DND-41 (cell line): Measurements from ENCODE around the gene CCDC3.

Experiments used
- ATAC-seq: fragments of 200-7000 bp; cut with Tn5 transposase; 3 replicates; pipeline ENCODE4 v1.9.1; 2021; ENCODE audit warnings: low read depth; ENCODE audit not compliant: insufficient read depth
- DNase-seq: peaks from one replicate; pipeline ENCODE4 v3.0.0-alpha.2; 2020
- H2AFZ ChIP-seq: 2 replicates; pipeline ENCODE4 v1.6.0; 2012; ENCODE audit warnings: low read depth, low read length
- H3K27ac ChIP-seq: 2 replicates; pipeline ENCODE4 v1.5.1; 2012; ENCODE audit warnings: low read length, inconsistent platforms
- H3K27me3 ChIP-seq: fragments of 200-600 bp; sonication (generic); 2 replicates; pipeline ENCODE4 v1.6.0; 2012; ENCODE audit warnings: low read length, mild to moderate bottlenecking, inconsistent platforms; ENCODE audit not compliant: insufficient read depth, poor library complexity
- H3K36me3 ChIP-seq: 2 replicates; pipeline ENCODE4 v1.5.1; 2012; ENCODE audit warnings: low read length, inconsistent platforms; ENCODE audit not compliant: insufficient read depth
- H3K4me1 ChIP-seq: 2 replicates; pipeline ENCODE4 v1.5.1; 2012; ENCODE audit warnings: mild to moderate bottlenecking, low read length; ENCODE audit not compliant: insufficient read depth
- H3K4me2 ChIP-seq: 2 replicates; pipeline ENCODE4 v1.6.0; 2012; ENCODE audit warnings: mild to moderate bottlenecking, moderate library complexity, low read length, inconsistent platforms; ENCODE audit not compliant: insufficient read depth
- H3K4me3 ChIP-seq, 2 experiments: fragments of 200-600 bp in 1 of 2; shearing (Covaris generic) in 1 of 2; 2 replicates each; pipeline ENCODE4 v1.5.1; 2012 to 2016; ENCODE audit warnings: inconsistent platforms in 2 of 2, low read length in 2 of 2, mild to moderate bottlenecking in 2 of 2, low read depth in 1 of 2, moderate library complexity in 1 of 2
- H3K79me2 ChIP-seq: 2 replicates; pipeline ENCODE4 v1.6.0; 2012; ENCODE audit warnings: low read length, inconsistent platforms; ENCODE audit not compliant: insufficient read depth
- H3K9ac ChIP-seq: 2 replicates; pipeline ENCODE4 v1.6.0; 2012; ENCODE audit warnings: low read depth, mild to moderate bottlenecking, inconsistent platforms, low read length, moderate library complexity
- H3K9me3 ChIP-seq: 2 replicates; pipeline ENCODE4 v1.5.1; 2012; ENCODE audit warnings: low read length, moderate library complexity, mild to moderate bottlenecking, inconsistent platforms; ENCODE audit not compliant: insufficient read depth, severe bottlenecking
- H4K20me1 ChIP-seq: 2 replicates; pipeline ENCODE4 v1.6.0; 2012; ENCODE audit warnings: low read length; ENCODE audit not compliant: insufficient read depth
- EZH2 ChIP-seq: IDR thresholded peaks from 3 replicates; pipeline ENCODE4 v1.6.1; 2012; ENCODE audit warnings: borderline replicate concordance, low read depth, mild to moderate bottlenecking, moderate library complexity, low read length, inconsistent platforms; ENCODE audit not compliant: severe bottlenecking
- TF ChIP-seq, protein P1 (sequence below): IDR thresholded peaks from 2 replicates; pipeline ENCODE4 v1.5.1; 2012; ENCODE audit warnings: borderline replicate concordance, low read length, moderate library complexity, mild to moderate bottlenecking; ENCODE audit not compliant: poor library complexity, severe bottlenecking; ENCODE audit errors: extremely low read depth

The CCDC3 gene

DNA sequence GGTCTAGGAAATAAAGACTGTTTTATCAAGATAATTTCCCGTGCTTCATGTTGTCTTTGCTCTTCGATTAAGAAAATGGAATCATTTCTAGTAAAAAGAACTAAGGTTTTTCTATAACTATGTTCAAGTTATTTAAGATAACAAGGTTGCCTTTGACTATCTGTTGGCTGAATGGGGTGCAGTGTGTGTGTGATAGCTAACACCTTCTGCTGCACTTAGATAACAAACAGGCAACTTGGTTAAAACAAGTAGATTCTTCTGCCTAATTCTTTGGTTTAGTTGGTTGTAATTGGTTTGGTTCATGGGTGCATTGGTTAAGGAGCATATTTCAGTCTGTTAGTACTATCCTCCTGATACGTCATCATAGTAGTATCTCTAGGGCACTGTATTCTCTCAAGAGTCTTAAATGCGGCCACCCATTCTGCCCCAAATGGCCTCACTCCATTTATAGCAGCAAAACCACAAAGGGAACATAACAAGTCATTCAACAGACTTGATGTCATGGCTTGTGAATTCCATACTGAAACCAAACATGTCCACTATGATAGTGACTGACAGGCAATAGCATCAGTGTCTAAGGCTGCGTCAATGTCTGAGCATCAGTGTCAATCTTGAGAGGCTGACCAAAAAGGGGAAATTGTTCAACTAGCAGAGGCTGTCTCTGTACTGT is 55.7 kb downstream of the CCDC3 start:
- Histone ChIP-seq H3K36me3 (no peaks in the 10 kb centered on the region), H3K79me2 (no peaks in the 10 kb centered on the region), H4K20me1 (no peaks in the 10 kb centered on the region), H3K27ac (no peak overlapping the region), H3K27me3 (no peaks in the 10 kb centered on the region), H3K9ac (no peak overlapping the region), H3K4me1 (no peaks in the 10 kb centered on the region), H3K4me2 (no peak overlapping the region), H2AFZ (no peak overlapping the region), H3K4me3 (no peak overlapping the region), H3K9me3 (no peaks in the 10 kb centered on the region)
- DNase-seq = no peak
- no peak for ATAC-seq
- TF ChIP-seq, protein P1, sequence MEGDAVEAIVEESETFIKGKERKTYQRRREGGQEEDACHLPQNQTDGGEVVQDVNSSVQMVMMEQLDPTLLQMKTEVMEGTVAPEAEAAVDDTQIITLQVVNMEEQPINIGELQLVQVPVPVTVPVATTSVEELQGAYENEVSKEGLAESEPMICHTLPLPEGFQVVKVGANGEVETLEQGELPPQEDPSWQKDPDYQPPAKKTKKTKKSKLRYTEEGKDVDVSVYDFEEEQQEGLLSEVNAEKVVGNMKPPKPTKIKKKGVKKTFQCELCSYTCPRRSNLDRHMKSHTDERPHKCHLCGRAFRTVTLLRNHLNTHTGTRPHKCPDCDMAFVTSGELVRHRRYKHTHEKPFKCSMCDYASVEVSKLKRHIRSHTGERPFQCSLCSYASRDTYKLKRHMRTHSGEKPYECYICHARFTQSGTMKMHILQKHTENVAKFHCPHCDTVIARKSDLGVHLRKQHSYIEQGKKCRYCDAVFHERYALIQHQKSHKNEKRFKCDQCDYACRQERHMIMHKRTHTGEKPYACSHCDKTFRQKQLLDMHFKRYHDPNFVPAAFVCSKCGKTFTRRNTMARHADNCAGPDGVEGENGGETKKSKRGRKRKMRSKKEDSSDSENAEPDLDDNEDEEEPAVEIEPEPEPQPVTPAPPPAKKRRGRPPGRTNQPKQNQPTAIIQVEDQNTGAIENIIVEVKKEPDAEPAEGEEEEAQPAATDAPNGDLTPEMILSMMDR = no peak
- TF ChIP-seq EZH2 = no peak

DNA sequence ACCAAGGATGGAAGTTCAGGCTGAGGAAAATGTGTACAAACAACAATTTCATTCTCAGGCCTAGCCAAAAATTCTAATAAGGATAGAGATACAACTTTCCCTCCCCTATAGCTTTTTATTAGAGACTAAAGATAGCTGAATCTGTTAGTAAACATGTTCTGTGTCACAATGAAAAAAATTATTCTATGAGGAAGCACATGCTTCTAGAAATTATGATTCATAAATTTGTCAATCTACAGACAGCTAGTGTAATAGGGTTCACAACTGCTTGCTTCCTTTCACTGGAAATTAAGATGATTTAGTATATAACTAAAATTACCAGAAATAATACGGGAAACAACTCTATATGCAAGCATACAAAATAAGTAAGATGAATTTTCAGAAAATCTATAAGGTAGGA is 56.6 kb downstream of the CCDC3 start:
- Histone ChIP-seq H3K27ac (no peak overlapping the region), H3K4me2 (no peak overlapping the region), H3K9ac (no peak overlapping the region), H3K79me2 (no peaks in the 10 kb centered on the region), H4K20me1 (no peaks in the 10 kb centered on the region), H3K4me1 (no peaks in the 10 kb centered on the region), H3K4me3 (no peak overlapping the region), H3K27me3 (no peaks in the 10 kb centered on the region), H3K36me3 (no peaks in the 10 kb centered on the region), H3K9me3 (no peaks in the 10 kb centered on the region), H2AFZ (no peak overlapping the region)
- DNase-seq (no peak), ATAC-seq (no peak)
- no peak for TF ChIP-seq EZH2
- TF ChIP-seq, protein P1 = no peak

DNA sequence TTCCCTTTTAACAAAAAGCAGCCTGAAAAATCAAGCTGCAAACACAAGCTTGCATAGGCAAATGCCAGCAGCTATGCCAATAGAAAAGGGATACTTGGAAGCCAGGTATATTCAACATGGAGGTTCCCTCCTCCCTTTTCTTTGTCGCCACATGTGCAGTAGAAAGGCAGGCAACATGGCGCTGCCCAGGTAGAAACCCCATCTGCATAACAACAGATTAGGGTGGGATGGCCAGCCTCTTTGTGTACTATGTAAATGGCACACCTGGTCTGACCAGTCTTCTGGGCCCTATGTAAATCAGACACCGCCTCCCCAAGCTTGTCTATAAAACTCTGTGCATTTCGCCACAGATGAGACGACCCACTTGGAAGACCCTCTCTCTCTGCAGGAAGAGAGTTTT is 58.1 kb downstream of the CCDC3 start:
- no peak overlapping the region for H3K27ac ChIP-seq
- DNase-seq (no peak), ATAC-seq (no peak)
- no peaks in the 10 kb centered on the region for H3K79me2 ChIP-seq
- no peak overlapping the region for H3K4me3 ChIP-seq
- no peak overlapping the region for H3K4me2 ChIP-seq
- H3K9ac ChIP-seq = no peak overlapping the region
- no peaks in the 10 kb centered on the region for H3K4me1 ChIP-seq
- H3K9me3 ChIP-seq = no peaks in the 10 kb centered on the region
- no peak for TF ChIP-seq EZH2
- TF ChIP-seq, protein P1 = no peak
- no peak overlapping the region for H2AFZ ChIP-seq
- H4K20me1 ChIP-seq = no peaks in the 10 kb centered on the region
- H3K27me3 ChIP-seq = no peaks in the 10 kb centered on the region
- H3K36me3 ChIP-seq = no peaks in the 10 kb centered on the region
